Measurements from ENCODE around the gene LSS.

- no peak for TF ChIP-seq POLR2A (IDR thresholded peaks at IDR 0.05; ENCODE audit: low read depth, low read length)
- TF ChIP-seq POLR2AphosphoS5 (IDR thresholded peaks at IDR 0.05; ENCODE audit: low read depth, low read length), result no peak
- no peak for TF ChIP-seq SPI1 (IDR thresholded peaks at IDR 0.05; ENCODE audit: low read depth, low read length)
- TF ChIP-seq TAF1 (IDR thresholded peaks at IDR 0.05; ENCODE audit: low read depth, low read length), result no peak
Measured at GRCh38 chr21:46172863-46173528, 55.6 kb downstream of the LSS start.

All from GM12891 (cell line).